Left renal pelvis (tissue), 4 donors: ENCODE data around the gene ZBTB47. TPM values are rescaled to one million over a fixed set of nuclear protein-coding genes. Genes with fewer than 3 reads are reported as not detected.

Experiments used
- DNase-seq, 4 donors: peaks; one replicate each; pipeline ENCODE4 v3.0.0-alpha.2; 2013; ENCODE audit warnings: low read depth in 4 of 4, low spot score in 3 of 4
- polyA plus RNA-seq, 4 donors: library from polyadenylated mRNA; unstranded; fragments of 120-200 nt; gene quantifications; one replicate each; pipeline ENCODE4 v1.2.1, GENCODE V29; 2013; ENCODE audit not compliant: insufficient read length in 4 of 4

The ZBTB47 gene
- polyA plus RNA-seq, 4 donors = 13.5 to 34.0 (median 15.4) TPM

GRCh38 chr3:42664438-42664803 lies 10.9 kb downstream of the ZBTB47 start:
- no peak for DNase-seq

- DNase-seq = no peak
Observed at GRCh38 chr3:42665050-42665878, 11.8 kb downstream of the ZBTB47 start.

DNA sequence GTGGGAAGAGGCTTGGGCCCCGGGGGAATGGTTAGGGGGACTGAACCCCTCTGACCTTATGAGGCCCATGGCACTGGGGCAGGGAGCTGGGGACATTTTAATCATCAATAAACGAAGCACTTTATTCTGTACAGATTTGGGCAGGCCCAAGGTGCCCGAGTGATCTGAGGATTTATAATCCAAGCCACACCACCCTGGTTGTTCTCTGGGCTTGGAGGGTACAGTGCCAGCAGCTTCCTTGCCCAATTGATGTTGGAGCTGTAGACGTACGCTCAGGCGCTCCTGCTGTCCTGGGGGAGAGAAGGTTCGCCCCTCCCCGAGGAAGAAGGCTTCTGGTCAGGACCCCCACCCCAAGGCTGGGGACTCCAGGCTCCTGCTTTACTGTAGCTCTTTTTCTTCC lies 12.5 kb downstream of the ZBTB47 start:
- DNase-seq = no peak

DNA sequence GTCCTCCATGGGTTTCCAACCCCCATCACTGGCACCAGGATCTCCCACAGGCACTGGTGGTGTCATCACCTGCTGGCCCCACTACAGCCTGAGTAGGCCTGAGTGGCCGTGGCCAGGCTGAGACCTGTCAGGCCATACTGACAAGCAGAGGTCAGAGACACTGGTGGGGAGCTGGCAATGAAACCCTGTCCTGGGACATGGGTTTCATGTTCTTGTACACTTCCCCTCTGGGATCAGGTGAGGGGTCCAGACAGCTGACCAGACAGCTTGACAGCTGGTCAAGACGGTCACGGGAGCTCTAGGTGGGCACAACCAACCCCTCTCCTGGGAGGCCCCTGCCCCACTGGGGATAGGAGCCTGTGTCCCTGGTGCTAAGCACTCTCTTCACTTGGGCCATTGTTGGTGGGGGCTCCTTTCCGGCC lies 13.1 kb downstream of the ZBTB47 start:
- no peak for DNase-seq

GRCh38 chr3:42667096-42667522 lies 13.6 kb downstream of the ZBTB47 start:
- no peak for DNase-seq

- no peak for DNase-seq
Observed at GRCh38 chr3:42667523-42668412, 14.3 kb downstream of the ZBTB47 start.

- no peak for DNase-seq
Observed at GRCh38 chr3:42668413-42668760, 14.9 kb downstream of the ZBTB47 start.

GRCh38 chr3:42668793-42669217 lies 15.3 kb downstream of the ZBTB47 start:
- DNase-seq = no peak

- no peak for DNase-seq
Observed at GRCh38 chr3:42670051-42670576, 16.6 kb downstream of the ZBTB47 start.

- no peak for DNase-seq
Observed at GRCh38 chr3:42670670-42671069, 17.2 kb downstream of the ZBTB47 start.

DNA sequence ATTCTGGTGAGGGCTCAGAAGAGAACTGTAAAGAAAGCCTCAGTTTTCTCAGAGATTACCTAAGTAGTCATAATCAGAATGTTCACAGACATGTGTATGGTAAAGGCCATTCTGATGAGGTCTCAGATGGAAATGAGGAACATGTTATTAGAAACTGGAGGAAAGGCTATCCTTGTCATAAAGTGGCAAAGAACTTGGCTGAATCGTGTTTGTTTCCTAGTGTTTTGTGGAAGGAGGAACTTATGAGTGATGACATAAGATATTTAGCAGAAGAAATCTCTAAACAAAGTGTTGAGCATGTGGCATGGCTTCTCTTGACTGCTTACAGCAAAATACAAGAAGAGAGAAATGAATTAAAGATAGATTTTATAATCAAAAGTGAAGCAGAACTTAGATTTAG lies 19.0 kb downstream of the ZBTB47 start:
- DNase-seq = no peak

DNA sequence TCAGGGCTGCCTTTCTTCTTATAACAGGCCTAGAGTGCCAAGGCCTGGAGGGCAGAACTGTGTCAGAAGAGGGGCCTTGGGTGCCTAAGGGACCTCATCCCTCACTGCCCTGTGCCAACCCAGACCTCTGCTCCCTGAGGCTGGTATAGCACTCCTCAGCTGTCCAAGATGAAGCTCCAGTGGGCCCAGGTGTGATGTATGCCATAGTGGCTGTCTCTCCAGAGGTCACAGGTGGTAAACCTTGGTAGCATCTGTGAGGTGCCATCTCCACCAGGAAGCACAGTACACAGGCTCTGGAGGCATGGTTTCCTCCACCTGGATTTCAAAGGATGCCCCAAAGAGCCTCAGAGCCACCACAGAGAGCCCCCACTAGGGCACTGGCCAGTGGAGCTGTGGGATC lies 19.6 kb downstream of the ZBTB47 start:
- no peak for DNase-seq

DNA sequence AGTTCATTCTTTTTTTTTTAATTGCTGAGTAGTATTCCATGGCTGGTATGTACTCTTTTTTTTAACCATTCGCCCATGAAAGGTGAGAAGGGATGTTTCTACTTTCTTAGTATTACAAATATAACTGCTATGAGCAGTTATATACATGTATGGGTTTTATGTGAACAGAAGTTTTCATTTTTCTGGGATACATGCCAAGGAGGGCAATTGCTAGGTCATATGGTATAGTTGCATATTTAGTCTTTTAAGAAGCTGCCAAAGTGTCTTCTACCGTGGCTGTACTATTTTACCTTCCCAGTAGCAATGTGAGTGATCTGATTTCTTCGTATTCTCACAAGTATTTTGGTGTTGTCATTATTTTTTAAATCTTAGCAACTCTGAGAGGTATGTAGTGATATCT lies 20.6 kb downstream of the ZBTB47 start:
- no peak for DNase-seq

GRCh38 chr3:42675909-42676308 lies 22.4 kb downstream of the ZBTB47 start:
- DNase-seq = no peak

DNA sequence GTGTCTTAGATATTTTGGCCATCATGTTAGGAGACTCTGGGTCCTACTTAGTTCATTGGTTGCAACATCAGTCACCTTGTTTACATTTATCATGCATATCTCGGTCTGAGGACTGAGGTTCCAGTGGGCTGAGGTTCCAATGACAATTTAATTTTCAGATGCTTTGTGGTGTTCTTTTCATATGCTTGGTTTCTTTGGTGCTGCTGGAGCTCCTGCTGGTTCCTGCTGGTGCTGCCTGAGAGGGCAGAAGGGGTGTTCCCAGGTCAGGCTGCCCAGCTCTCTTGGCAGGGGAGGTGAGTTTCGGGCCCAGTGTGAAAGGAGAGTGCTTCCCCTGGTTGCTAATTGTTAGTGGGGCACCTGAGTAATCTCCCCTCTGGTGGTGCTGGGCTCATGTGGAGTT lies 24.9 kb downstream of the ZBTB47 start:
- no peak for DNase-seq

GRCh38 chr3:42680271-42680670 lies 26.8 kb downstream of the ZBTB47 start:
- DNase-seq = no peak

DNA sequence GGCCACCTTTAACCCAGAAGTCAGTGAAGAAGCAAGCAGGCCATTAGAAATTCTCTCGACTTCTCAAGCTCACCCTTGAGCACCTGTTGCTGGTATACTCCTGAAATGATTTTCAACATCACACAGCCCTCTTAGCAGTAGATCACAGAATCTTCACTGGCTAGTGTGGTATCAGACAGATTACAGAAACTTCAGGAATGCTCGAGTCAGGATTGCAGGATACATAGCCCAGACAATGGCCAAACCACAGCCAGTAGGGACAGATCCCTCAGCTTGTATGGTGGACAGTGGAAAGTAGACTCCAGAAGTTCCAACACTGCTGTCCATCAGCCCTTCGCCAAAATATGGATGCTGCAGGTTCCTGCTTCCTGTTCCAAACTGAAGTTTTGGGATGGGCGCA lies 27.3 kb downstream of the ZBTB47 start:
- no peak for DNase-seq

DNA sequence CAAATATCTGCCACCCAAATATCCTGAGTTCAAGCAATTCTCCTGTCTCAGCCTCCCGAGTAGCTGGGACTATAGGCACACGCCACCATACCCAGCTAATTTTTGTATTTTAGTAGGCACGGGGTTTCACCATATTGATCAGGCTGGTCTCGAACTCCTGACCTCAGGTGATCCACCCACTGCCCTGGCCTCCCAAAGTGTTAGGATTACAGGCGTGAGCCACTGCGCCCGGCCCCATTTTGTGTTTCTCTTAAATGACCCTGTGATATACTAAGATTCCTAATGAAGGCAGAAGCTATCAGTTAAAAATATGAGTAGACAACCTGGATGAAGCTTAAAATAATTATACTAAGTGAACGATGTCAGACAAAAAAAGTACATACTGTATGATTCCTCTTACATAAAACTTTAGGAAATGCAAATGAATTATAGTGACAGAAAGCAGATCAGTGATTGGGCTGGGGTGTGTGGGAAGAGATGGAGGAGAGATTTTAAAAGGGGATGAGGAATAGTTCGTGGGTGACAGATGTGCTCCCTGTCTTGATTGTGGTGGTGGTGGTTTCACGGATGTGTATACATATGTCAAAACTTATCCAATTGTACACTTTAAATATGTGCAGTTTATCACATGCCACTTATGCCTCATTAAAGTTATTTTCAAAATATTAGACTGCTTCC lies 28.0 kb downstream of the ZBTB47 start:
- no peak for DNase-seq

- no peak for DNase-seq
Observed at GRCh38 chr3:42682301-42683070, 29.0 kb downstream of the ZBTB47 start.

- no peak for DNase-seq
Observed at GRCh38 chr3:42683875-42684598, 30.5 kb downstream of the ZBTB47 start.
